Stimulated activated CD4-positive, alpha-beta T cell treated with anti-CD3 and anti-CD28 coated beads, Interleukin-2, amount 100 ng/mL, for 4 hours (primary cell): ENCODE data around the gene C19orf33.

Source experiments
- DNase-seq: peaks from one replicate; pipeline ENCODE4 v3.0.0-alpha.2; 2020; ENCODE audit warnings: low read depth

C19orf33 gene

DNA sequence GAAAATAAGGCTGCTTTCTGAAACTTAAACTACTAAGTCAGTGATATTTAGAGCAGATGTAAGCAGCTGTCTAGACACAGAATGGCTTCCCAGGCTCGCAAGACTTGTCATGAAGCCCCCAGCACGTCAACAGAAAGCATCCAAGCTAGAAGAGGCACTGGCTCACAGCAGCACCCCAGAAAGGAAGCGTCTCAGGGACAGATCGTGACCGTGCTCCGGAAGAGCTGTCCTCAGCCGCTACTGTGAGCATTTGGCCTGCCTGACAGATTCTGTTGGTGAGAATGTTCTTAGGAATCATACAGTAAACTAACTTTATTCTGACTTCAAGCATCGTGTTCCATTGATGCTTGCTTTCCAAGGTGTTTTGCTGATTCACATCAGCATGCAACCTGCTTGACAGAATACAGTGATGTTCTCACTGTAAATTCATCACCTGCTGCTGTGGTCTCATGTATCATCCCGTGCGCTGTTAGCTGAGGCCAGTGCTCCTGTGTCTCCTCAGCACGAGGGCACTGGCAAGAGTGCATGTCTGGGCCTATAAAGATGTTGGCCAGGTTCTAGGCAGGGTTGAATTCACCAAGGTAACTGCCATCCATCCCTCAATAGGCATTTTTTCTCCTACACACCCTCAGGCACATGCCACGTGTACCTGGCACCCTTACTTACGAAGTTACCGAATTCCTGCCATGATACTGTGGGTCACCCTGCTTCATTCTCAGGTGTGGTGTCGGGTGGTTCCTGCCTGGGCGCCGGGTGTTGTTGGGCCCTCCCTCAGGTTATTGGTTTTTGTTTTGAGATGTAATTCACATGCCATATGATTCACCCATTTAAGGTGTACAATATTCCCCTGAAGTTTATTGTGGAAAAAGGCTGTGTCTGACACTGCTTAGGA lies 23.8 kb upstream of the C19orf33 start:
- DNase-seq: no peak

DNA sequence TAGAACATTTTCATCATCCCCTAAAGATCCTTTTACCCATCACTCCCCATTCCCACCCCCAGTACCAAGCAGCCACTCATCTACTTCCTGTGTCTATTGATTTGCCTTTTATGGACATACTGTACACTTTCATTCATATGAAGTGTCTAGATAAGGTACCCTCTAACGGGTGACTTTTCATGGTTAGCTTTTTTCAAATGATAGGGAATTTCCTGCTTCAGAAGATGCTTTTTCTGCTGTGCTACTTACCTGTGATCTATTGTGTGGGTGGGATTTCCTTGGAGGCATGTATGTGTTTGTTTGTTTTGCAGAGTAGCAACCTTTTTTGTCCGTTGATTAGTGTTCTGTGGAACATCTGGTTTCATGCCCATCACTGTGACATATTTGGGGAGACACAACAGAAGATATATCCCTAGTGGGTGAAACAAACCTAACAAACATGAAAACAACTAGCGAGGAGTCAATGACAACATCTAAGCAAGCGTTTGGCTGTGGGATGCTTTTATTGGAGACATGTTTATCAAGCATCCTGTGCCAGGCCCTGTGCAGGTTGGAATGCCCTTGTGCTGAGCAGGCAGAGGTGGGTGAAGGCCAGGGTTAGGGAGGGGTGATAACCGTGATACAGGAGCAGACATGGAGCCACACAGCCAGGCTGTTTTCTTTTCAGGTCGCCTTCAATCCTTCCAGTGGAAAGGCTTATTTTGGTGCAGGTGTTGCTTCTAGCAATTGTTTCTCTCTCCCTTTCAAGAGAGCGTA lies 22.1 kb upstream of the C19orf33 start:
- DNase-seq: no peak

DNA sequence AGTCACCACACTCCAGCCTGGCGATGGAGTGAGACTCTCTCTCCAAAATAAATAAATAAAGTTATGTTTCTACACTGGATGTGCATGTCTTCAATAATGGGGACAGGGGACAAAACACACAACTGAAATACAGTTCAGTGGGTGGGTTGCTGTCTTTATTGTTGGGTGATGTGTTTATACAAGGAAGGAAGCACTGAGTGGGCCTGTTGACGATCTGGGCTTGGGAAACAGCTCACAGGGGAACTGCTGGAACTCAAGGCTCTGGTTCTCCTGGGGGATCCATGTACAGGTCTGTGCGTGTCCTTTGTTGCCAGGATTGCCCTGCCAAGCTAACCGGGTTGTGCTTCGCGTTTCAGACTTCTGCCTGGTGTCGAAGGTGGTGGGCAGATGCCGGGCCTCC lies 20.8 kb upstream of the C19orf33 start:
- DNase-seq: no peak

DNA sequence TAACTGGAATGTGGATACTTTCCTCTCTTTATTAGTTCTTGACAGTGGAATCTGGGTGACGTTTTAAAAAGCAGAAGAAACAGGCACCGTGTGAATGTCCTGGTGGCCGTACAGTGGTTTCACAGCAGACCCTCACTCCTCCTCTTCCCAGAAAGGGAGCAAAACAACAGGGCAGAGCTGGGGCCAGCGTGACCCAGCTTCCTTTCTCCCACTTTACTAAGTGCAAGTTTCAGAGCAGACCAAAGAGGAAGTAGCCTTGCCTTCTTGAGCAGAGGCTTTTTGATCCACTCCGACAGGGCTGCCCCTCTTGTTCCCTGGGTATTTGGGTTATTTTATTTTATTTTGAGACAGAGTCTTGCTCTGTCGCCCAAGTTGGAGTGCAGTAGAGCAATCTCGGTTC lies 19.6 kb upstream of the C19orf33 start:
- DNase-seq: no peak

GRCh38 chr19:38285567-38285966 lies 18.5 kb upstream of the C19orf33 start:
- no peak for DNase-seq

- no peak for DNase-seq
Observed at GRCh38 chr19:38287604-38288003, 16.4 kb upstream of the C19orf33 start.

GRCh38 chr19:38288123-38288855 lies 15.8 kb upstream of the C19orf33 start:
- DNase-seq: no peak

GRCh38 chr19:38289955-38290354 lies 14.1 kb upstream of the C19orf33 start:
- DNase-seq: no peak

- DNase-seq: no peak
Observed at GRCh38 chr19:38290631-38291147, 13.4 kb upstream of the C19orf33 start.

DNA sequence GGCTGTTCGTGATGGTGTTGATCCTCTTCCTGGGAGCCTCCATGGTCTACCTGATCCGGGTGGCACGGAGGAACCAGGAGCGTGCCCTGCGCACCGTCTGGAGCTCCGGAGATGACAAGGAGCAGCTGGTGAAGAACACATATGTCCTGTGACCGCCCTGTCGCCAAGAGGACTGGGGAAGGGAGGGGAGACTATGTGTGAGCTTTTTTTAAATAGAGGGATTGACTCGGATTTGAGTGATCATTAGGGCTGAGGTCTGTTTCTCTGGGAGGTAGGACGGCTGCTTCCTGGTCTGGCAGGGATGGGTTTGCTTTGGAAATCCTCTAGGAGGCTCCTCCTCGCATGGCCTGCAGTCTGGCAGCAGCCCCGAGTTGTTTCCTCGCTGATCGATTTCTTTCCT lies 12.2 kb upstream of the C19orf33 start:
- DNase-seq: no peak

GRCh38 chr19:38293281-38293680 lies 10.8 kb upstream of the C19orf33 start:
- DNase-seq: no peak

- no peak for DNase-seq
Observed at GRCh38 chr19:38294090-38294489, 10.0 kb upstream of the C19orf33 start.

GRCh38 chr19:38298821-38299680 lies 5.0 kb upstream of the C19orf33 start:
- no peak for DNase-seq

DNA sequence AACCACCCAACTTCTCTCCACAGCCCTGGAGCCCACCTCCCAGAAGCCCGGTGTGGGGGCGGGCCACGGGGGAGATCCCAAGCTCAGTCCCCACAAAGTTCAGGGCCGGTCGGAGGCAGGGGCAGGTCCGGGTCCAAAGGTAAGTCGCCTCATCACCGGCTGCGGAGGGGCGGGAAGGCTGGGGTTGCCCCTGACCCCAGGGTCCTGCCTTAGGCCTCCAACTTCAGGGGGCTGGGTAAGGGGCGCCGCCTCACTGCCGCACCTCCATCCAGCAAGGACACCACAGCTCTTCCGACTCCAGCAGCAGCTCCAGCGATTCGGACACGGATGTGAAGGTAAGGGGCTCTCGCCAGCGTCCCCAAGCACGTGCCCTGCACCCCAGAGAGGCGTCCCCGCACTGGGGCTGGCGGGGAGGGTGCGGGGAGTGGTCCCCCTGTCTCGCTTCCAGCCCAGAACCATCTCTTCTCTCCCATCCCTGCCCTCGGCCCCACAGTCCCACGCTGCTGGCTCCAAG lies 358 bp downstream of the C19orf33 start:
- no peak for DNase-seq

GRCh38 chr19:38304866-38305429 lies 897 bp downstream of the C19orf33 start:
- DNase-seq: no peak

DNA sequence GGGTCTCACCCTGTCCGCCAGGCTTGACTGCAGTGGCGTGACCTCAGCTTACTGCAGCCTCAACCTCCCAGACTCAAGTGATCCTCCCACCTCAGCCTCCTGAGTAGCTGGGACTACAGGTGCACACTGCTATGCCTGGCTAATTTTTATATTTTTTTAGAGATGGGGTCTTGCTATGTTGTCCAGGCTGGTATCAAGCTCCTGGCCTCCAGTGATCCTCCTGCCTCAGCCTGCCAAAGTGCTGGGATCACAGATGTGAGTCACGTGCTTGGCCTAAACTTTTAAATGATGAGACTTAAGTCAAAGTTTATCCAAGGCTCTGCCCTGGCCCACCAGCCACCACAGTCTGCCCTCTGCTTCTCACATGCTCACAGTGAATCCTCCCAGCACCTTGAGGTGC lies 2.2 kb downstream of the C19orf33 start:
- DNase-seq: no peak

DNA sequence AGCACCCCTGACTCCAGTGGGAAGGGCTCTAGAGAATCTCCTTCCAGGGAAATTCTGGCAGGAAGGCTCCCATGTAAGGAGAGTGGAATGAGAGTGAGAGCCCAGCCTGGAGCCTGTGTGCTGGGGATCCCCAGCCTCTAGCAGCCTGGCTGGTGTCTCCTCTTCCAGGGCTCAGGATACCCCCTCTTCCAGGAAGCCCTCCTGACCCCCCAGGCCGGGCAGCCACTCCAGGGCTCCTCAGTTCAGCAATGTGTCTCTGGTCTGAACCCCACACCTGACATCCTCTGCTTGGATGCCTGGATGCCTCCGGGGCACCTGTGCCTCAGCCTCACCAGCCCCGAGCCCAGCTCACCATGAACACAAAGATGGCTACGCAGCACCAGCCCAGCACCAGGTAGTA lies 3.0 kb downstream of the C19orf33 start:
- no peak for DNase-seq

DNA sequence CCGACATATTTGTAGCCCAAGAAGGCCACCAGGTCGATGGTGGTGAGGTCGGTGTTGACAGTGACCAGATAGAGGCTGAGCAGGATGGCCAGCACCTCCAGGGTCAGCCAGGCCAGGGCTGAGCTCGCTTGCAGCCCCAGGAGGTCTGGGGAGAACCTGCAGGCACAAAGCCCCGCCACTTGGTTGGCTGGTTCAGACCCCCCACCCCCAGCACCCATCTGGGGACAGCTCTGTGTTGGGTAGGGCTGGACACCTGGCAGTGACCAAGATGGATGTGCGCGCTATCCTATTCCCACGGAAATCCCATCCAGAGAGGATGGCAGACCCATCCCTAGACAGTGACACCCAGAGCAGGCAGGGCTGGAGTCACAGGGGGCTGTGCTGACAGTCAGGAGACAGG lies 3.5 kb downstream of the C19orf33 start:
- DNase-seq: no peak

DNA sequence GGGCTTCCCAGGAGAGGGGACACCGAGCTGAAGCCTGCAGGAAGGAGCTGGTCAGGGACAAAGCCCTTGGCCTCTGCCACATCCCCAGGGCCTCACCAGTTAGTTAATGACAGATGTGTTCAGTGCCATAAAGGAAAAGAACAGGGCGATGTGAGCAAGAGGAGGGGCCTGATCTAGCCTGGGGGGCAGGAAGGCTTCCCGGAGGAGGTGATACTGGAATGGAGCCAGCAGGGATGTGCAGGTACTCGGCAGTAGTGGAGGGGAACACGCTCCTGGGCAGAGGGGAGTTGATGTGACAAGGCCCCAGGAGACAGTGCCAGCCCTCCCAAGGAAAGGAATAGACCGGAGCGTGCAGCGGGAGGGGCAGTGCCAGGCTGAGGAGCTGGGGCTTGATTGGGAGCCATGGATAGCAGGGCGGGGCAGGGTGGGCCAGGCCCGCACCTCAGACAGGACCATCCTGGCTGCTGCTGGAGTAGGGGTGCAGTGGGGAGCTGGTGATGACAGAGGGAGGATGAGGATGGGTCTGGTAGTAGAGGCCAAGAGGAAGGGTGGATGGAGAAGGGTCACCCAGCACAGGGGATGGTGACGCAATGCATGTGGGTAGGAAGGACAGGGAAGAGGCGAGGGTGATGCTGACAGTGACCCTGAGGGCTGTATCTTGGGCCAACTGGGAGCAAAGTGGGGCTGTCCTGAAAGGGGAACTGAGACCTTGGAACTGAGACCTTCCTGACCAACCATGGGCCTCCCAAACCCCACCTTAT lies 4.1 kb downstream of the C19orf33 start:
- no peak for DNase-seq
